GM12892 (cell line): ENCODE measurements around the gene MAN2B1.

Experiments used
- POLR2A ChIP-seq: IDR thresholded peaks from 2 replicates; pipeline ENCODE4 v1.6.1; 2011; ENCODE audit warnings: low read depth, low read length, control low read depth
- POLR2AphosphoS5 ChIP-seq: IDR thresholded peaks from 2 replicates; pipeline ENCODE4 v1.6.1; 2011; ENCODE audit warnings: low read depth, low read length, control low read depth

- TF ChIP-seq POLR2AphosphoS5, result no peak
- TF ChIP-seq POLR2A, result no peak
Observed at GRCh38 chr19:12617646-12618045, 48.9 kb downstream of the MAN2B1 start.
